Gastrocnemius medialis (tissue), 4 donors: ENCODE measurements around the gene WWOX.

Source experiments
- POLR2A ChIP-seq, 2 donors: fragments of 450-650 bp; IDR thresholded peaks; one replicate each; pipeline ENCODE4 v1.6.1; 2017; ENCODE audit warnings: antibody characterized with exemption in 2 of 2, mild to moderate bottlenecking in 2 of 2, moderate library complexity in 2 of 2
- TF ChIP-seq, protein P1 (sequence below), 5 experiments: fragments of 450-650 bp in 3 of 5; fragments of 200-600 bp in 2 of 5; sonication (generic) in 2 of 5; IDR thresholded peaks in 4 of 5; conservative IDR thresholded peaks in 1 of 5; 1 replicate in 4 of 5; 2 replicates in 1 of 5; pipeline ENCODE4 v1.5.1; 2016 to 2019; ENCODE audit warnings: antibody characterized with exemption in 5 of 5, mild to moderate bottlenecking in 3 of 5, moderate library complexity in 3 of 5

DNA sequence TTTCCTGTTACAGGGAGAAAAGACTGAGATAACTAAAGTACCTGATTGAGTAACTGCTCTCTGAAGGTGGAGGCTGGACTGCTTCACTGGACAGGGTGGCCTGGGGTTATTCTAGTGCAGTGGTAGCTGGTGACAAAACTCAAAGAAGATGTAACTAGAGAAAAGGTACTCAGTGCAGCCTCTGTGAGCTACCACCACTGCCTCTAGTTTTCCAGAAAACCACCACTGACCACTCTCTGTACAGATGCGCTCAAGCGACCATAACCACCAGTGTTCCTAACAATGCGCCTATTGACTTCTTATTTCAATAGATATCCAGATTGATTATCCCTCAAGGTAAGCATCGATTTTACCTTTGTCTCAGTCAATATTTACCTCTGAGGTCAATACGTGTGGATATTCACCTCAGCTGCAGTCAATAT lies 492.2 kb downstream of the WWOX start:
- TF ChIP-seq, protein P1, sequence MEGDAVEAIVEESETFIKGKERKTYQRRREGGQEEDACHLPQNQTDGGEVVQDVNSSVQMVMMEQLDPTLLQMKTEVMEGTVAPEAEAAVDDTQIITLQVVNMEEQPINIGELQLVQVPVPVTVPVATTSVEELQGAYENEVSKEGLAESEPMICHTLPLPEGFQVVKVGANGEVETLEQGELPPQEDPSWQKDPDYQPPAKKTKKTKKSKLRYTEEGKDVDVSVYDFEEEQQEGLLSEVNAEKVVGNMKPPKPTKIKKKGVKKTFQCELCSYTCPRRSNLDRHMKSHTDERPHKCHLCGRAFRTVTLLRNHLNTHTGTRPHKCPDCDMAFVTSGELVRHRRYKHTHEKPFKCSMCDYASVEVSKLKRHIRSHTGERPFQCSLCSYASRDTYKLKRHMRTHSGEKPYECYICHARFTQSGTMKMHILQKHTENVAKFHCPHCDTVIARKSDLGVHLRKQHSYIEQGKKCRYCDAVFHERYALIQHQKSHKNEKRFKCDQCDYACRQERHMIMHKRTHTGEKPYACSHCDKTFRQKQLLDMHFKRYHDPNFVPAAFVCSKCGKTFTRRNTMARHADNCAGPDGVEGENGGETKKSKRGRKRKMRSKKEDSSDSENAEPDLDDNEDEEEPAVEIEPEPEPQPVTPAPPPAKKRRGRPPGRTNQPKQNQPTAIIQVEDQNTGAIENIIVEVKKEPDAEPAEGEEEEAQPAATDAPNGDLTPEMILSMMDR (IDR thresholded peaks at IDR 0.05 in 4 of 5, conservative IDR thresholded peaks at IDR 0.05 in 1 of 5) = no peak
- no peak for TF ChIP-seq POLR2A (IDR thresholded peaks at IDR 0.05)
